A549 (cell line): ENCODE data around the gene CDKN1A. TPM values are rescaled to one million over a fixed set of nuclear protein-coding genes. Genes with fewer than 3 reads are reported as not detected.

ENCODE experiments used
- ATAC-seq, 2 experiments: fragments of 200-7000 bp in 1 of 2; fragments of >200 bp in 1 of 2; cut with Nextera tagmentation in 1 of 2; cut with Tn5 transposase in 1 of 2; 3 replicates each; pipeline versions ENCODE4 v1.8.0 to v1.9.1; 2018 to 2020; ENCODE audit warnings: mild to moderate bottlenecking in 1 of 2, moderate library complexity in 1 of 2
- CTCF ChIA-PET: fragments of 300-600 bp; sonication (Branson Sonifier 250); formaldehyde crosslinking; extraction: SDS; loops from one replicate; lab custom pipeline; 2021; ENCODE audit warnings: antibody characterized with exemption, inconsistent platforms; lab: Yijun Ruan, JAX
- POLR2A ChIA-PET: fragments of 350-600 bp; formaldehyde crosslinking; extraction: SDS; loops from one replicate; lab custom pipeline; 2021; ENCODE audit warnings: antibody characterized with exemption, inconsistent platforms; lab: Yijun Ruan, JAX
- DNase-seq, 2 experiments: peaks; one replicate each; pipeline versions ENCODE4 v3.0.0 to v3.0.0-alpha.2; 2011 to 2016; ENCODE audit warnings: low read depth in 1 of 2, low spot score in 1 of 2
- FAIRE-seq: peaks from 2 replicates; lab custom pipeline; 2011; peaks lifted over from hg19 to GRCh38; lab: Jason Lieb, UNC
- H3K27ac ChIP-seq, 2 experiments: fragments of >200 bp; sonication (Bioruptor Twin); formaldehyde crosslinking; 3 replicates each; pipeline ENCODE4 v1.5.1; 2016 to 2017
- H3K4me1 ChIP-seq: fragments of >200 bp; sonication (Bioruptor Twin); formaldehyde crosslinking; 3 replicates; pipeline ENCODE4 v1.6.1; 2016
- H3K4me2 ChIP-seq: fragments of >200 bp; sonication (Bioruptor Twin); formaldehyde crosslinking; 3 replicates; pipeline ENCODE4 v1.6.1; 2016
- H3K4me3 ChIP-seq: fragments of >200 bp; sonication (Bioruptor Twin); formaldehyde crosslinking; 3 replicates; pipeline ENCODE4 v1.5.1; 2016
- H3K9me3 ChIP-seq: fragments of >200 bp; sonication (Bioruptor Twin); formaldehyde crosslinking; 3 replicates; pipeline ENCODE4 v1.6.1; 2016
- BHLHE40 ChIP-seq: IDR thresholded peaks from 2 replicates; pipeline ENCODE4 v1.6.1; 2012; ENCODE audit warnings: low read depth, low read length, inconsistent platforms
- CBX2 ChIP-seq: fragments of 200-600 bp; sonication (generic); IDR thresholded peaks from 2 replicates; pipeline ENCODE4 v1.6.1; 2016; ENCODE audit warnings: low read depth, mild to moderate bottlenecking, borderline replicate concordance
- CHD2 ChIP-seq: fragments of 150-350 bp; IDR thresholded peaks from 2 replicates; pipeline ENCODE4 v1.6.1; 2014; ENCODE audit warnings: low read length; ENCODE audit not compliant: partially characterized antibody
- ESRRA ChIP-seq: fragments of 150-350 bp; IDR thresholded peaks from 2 replicates; pipeline ENCODE4 v1.6.1; 2014; ENCODE audit warnings: mild to moderate bottlenecking, low read length, borderline replicate concordance
- FOSL2 ChIP-seq, 2 experiments: fragments of 450-650 bp in 1 of 2; fragments of >200 bp in 1 of 2; sonication (Bioruptor Twin) in 1 of 2; formaldehyde crosslinking; IDR thresholded peaks; 2 replicates each; pipeline versions ENCODE4 v1.5.0 to v1.6.1; 2016 to 2020; ENCODE audit warnings: mild to moderate bottlenecking in 1 of 2, moderate library complexity in 1 of 2
- FOXS1 ChIP-seq: fragments of 250-450 bp; sonication (Bioruptor Pico); IDR thresholded peaks from 2 replicates; pipeline ENCODE4 v1.5.0; 2020; ENCODE audit warnings: mild to moderate bottlenecking, moderate library complexity
- HOXA7 ChIP-seq: fragments of 250-450 bp; sonication (Bioruptor Pico); IDR thresholded peaks from 2 replicates; pipeline ENCODE4 v1.5.0; 2020; ENCODE audit warnings: mild to moderate bottlenecking, moderate library complexity
- KDM5A ChIP-seq: fragments of 200-600 bp; sonication (generic); IDR thresholded peaks from 2 replicates; pipeline ENCODE4 v1.6.1; 2016; ENCODE audit warnings: antibody characterized with exemption, mild to moderate bottlenecking
- MAFK ChIP-seq: fragments of 450-650 bp; IDR thresholded peaks from 2 replicates; pipeline ENCODE4 v1.6.1; 2014; ENCODE audit not compliant: partially characterized antibody
- NR3C1 ChIP-seq: fragments of >200 bp; sonication (Bioruptor Twin); formaldehyde crosslinking; IDR thresholded peaks from 3 replicates; pipeline ENCODE4 v1.6.1; 2017
- POLR2A ChIP-seq: IDR thresholded peaks from 2 replicates; pipeline ENCODE4 v1.6.1; 2012; ENCODE audit warnings: mild to moderate bottlenecking, low read length
- RCOR1 ChIP-seq: fragments of 150-350 bp; IDR thresholded peaks from 2 replicates; pipeline ENCODE4 v1.6.1; 2014; ENCODE audit warnings: antibody characterized with exemption, low read length, low read depth
- ZFP36 ChIP-seq: fragments of 450-650 bp; IDR thresholded peaks from 2 replicates; pipeline ENCODE4 v1.6.1; 2014; ENCODE audit warnings: borderline replicate concordance; ENCODE audit not compliant: partially characterized antibody
- ZNF302 ChIP-seq: fragments of 250-450 bp; sonication (Bioruptor Pico); IDR thresholded peaks from 2 replicates; pipeline ENCODE4 v1.9.0; 2021; ENCODE audit warnings: inconsistent platforms, mild to moderate bottlenecking, moderate library complexity
- ZSCAN20 ChIP-seq: fragments of 250-450 bp; sonication (Bioruptor Pico); IDR thresholded peaks from 2 replicates; pipeline ENCODE4 v1.8.0; 2022; ENCODE audit warnings: mild to moderate bottlenecking, moderate library complexity
- WGBS: methylation state at CpG from one replicate; pipeline ENCODE4 v1.1.6; 2017; ENCODE audit errors: missing lambda C conversion rate; 5-methylcytosine and 5-hydroxymethylcytosine counted together
- polyA plus RNA-seq, 4 experiments: library from polyadenylated mRNA; depleted of rRNA in 3 of 4; stranded (reverse); fragments of >200 nt; fragmentation: RNase III in 1 of 4; extraction: RNeasy Plus Mini Kit Qiagen cat#74134 plus additional on column Dnase treatment in 1 of 4; gene quantifications; 2 replicates in 3 of 4; 3 replicates in 1 of 4; pipeline ENCODE4 v1.2.3, GENCODE V29; 2011 to 2017
- TF ChIP-seq, protein P1 (sequence below): fragments of 250-450 bp; sonication (Bioruptor Pico); IDR thresholded peaks from 2 replicates; pipeline ENCODE4 v1.5.0; 2020; ENCODE audit warnings: low read depth, mild to moderate bottlenecking, moderate library complexity
- TF ChIP-seq, protein P2 (sequence below): fragments of 250-450 bp; sonication (Bioruptor Pico); IDR thresholded peaks from 2 replicates; pipeline ENCODE4 v1.5.0; 2021; ENCODE audit warnings: mild to moderate bottlenecking, moderate library complexity, borderline replicate concordance
- TF ChIP-seq, protein P3 (sequence below): fragments of >200 bp; sonication (Bioruptor Twin); formaldehyde crosslinking; IDR thresholded peaks from 3 replicates; pipeline ENCODE4 v1.6.1; 2016
- TF ChIP-seq, protein P4 (sequence below): IDR thresholded peaks from 2 replicates; pipeline ENCODE4 v1.6.1; 2012
- TF ChIP-seq, protein P5 (sequence below): fragments of >200 bp; sonication (Bioruptor Twin); formaldehyde crosslinking; IDR thresholded peaks from 2 replicates; pipeline ENCODE4 v1.6.1; 2016

Gene CDKN1A
- polyA plus RNA-seq, 2 of the 4 experiments (the other 2 are of a cell fraction), result 130 to 183 TPM

DNA sequence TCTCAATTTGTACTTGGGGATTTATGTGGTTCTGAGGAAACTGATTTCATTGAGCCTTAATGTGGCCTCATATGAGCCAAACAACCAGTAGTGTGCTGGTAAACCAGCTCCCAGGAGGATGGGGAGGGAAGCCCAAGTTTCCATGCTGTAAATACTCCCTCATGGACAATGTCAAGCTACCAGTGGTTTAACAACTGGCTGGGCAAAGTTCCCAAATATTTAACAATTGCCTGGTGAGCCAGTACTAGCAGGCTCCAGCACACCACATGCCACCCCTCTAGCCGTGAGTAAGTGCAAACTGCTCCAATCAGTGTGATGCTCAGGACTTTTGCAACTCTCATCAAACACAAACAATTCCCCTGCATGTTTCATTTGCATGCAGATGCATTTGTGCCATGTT, 19.2 kb upstream of the CDKN1A start (continued):
- TF ChIP-seq, protein P1, sequence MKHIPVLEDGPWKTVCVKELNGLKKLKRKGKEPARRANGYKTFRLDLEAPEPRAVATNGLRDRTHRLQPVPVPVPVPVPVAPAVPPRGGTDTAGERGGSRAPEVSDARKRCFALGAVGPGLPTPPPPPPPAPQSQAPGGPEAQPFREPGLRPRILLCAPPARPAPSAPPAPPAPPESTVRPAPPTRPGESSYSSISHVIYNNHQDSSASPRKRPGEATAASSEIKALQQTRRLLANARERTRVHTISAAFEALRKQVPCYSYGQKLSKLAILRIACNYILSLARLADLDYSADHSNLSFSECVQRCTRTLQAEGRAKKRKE (CRISPR knock-in tag), result no peak
- TF ChIP-seq ZNF302 (CRISPR knock-in tag) (no peak), RCOR1 (no peak)

DNA sequence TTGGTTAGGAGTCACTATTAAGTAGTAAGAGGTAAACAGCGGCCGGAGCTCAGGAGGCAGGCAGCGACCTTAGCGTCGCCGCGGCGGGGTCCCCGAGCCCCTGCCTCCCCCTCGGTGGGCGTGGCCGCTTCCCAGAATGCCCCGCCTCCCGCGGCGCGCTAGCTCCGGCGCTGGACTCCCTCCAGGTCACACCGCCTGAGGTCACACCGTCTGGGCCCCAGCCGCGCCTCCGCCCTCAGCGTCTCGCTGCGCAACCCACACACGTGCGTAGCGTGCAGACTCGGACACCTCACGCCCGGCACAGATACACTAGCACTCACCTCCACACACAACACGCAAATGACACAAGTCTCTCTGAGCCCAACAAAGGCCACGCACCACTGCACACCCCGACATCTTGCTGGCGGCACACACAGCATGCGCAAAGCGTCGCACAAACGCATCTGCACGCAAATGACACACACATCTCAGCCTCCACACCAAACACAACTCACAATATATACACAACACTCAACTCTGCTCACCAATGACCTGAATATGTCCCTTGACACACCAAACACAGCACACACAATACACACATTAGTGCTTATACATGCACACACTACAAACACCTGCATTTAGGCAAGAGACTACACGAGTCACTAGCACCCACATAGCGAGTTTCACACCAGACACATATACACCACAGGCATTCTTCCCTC, 17.6 kb upstream of the CDKN1A start:
- ChIA-PET CTCF (interaction anchor here (1.6 kb wide), 1 partner anchor 18 kb away, joined by 3 read pairs; the partner anchor contains the start of gene CDKN1A), POLR2A (no interaction called here)
- Histone ChIP-seq H3K27ac (no peak overlapping the region), H3K4me3 (no peak overlapping the region), H3K4me1 (peaks cover 25% of the 10 kb centered on the region; the same call in 2 of the 3 replicates), H3K9me3 (no peaks in the 10 kb centered on the region), H3K4me2 (no peak overlapping the region)
- FAIRE-seq (no peak), DNase-seq (no peak), ATAC-seq (no peak)
- WGBS, result 83% methylated on average over 21 of the region's 44 CpGs
- no peak for TF ChIP-seq POLR2A
- TF ChIP-seq ESRRA, result no peak
- TF ChIP-seq NR3C1, result no peak
- TF ChIP-seq CBX2, result no peak
- TF ChIP-seq HOXA7, result no peak
- no peak for TF ChIP-seq KDM5A
- TF ChIP-seq RCOR1, result no peak
- TF ChIP-seq, protein P2, sequence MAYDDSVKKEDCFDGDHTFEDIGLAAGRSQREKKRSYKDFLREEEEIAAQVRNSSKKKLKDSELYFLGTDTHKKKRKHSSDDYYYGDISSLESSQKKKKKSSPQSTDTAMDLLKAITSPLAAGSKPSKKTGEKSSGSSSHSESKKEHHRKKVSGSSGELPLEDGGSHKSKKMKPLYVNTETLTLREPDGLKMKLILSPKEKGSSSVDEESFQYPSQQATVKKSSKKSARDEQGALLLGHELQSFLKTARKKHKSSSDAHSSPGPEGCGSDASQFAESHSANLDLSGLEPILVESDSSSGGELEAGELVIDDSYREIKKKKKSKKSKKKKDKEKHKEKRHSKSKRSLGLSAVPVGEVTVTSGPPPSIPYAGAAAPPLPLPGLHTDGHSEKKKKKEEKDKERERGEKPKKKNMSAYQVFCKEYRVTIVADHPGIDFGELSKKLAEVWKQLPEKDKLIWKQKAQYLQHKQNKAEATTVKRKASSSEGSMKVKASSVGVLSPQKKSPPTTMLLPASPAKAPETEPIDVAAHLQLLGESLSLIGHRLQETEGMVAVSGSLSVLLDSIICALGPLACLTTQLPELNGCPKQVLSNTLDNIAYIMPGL (CRISPR knock-in tag), result no peak
- TF ChIP-seq FOXS1 (CRISPR knock-in tag), result no peak
- no peak for TF ChIP-seq MAFK
- no peak for TF ChIP-seq ZFP36
- no peak for TF ChIP-seq ZSCAN20 (CRISPR knock-in tag)
- TF ChIP-seq CHD2, result no peak
- TF ChIP-seq, protein P3, sequence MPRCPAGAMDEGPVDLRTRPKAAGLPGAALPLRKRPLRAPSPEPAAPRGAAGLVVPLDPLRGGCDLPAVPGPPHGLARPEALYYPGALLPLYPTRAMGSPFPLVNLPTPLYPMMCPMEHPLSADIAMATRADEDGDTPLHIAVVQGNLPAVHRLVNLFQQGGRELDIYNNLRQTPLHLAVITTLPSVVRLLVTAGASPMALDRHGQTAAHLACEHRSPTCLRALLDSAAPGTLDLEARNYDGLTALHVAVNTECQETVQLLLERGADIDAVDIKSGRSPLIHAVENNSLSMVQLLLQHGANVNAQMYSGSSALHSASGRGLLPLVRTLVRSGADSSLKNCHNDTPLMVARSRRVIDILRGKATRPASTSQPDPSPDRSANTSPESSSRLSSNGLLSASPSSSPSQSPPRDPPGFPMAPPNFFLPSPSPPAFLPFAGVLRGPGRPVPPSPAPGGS, result no peak
- TF ChIP-seq, protein P4, sequence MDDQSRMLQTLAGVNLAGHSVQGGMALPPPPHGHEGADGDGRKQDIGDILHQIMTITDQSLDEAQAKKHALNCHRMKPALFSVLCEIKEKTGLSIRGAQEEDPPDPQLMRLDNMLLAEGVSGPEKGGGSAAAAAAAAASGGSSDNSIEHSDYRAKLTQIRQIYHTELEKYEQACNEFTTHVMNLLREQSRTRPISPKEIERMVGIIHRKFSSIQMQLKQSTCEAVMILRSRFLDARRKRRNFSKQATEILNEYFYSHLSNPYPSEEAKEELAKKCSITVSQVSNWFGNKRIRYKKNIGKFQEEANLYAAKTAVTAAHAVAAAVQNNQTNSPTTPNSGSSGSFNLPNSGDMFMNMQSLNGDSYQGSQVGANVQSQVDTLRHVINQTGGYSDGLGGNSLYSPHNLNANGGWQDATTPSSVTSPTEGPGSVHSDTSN, result no peak
- TF ChIP-seq BHLHE40, result no peak
- no peak for TF ChIP-seq FOSL2 (IDR thresholded peaks at IDR 0.05)
- TF ChIP-seq FOSL2 (CRISPR knock-in tag; IDR thresholded peaks at IDR 0.05), result no peak
- TF ChIP-seq, protein P5, sequence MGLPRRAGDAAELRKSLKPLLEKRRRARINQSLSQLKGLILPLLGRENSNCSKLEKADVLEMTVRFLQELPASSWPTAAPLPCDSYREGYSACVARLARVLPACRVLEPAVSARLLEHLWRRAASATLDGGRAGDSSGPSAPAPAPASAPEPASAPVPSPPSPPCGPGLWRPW, result no peak
